HG03469 (cell line): ENCODE results near the gene SNRPD3.
"Not testable (repeated sequence)": the region's sequence is repeated elsewhere in the genome, so short reads cannot be mapped to it uniquely, and the experiment has no call there.

Experiments used
- ATAC-seq: cut with Tn5 transposase; IDR thresholded peaks from one replicate; pipeline ENCODE4 v1.9.1; 2021; ENCODE audit warnings: mild to moderate bottlenecking, moderate library complexity, moderate number of reproducible peaks; ENCODE audit not compliant: unreplicated experiment

The SNRPD3 gene

GRCh38 chr22:24590596-24591173 is 34.9 kb downstream of the SNRPD3 start:
- no peak for ATAC-seq

GRCh38 chr22:24591286-24591830 is 35.6 kb downstream of the SNRPD3 start:
- no peak for ATAC-seq

- no peak for ATAC-seq
Observed at GRCh38 chr22:24592058-24592850, 36.5 kb downstream of the SNRPD3 start.

GRCh38 chr22:24592851-24593558 is 37.2 kb downstream of the SNRPD3 start, which contains the start of gene LRRC75B:
LRRC75B (minus strand) TSS chr22:24593073; CDS start chr22:24593039, 34 bp downstream.
- ATAC-seq: no peak

GRCh38 chr22:24593559-24593835 is 37.7 kb downstream of the SNRPD3 start:
- not testable (repeated sequence) for ATAC-seq

- ATAC-seq: no peak
Observed at GRCh38 chr22:24593836-24594568, 38.2 kb downstream of the SNRPD3 start.

- ATAC-seq: no peak
Observed at GRCh38 chr22:24594569-24595120, 38.8 kb downstream of the SNRPD3 start.

GRCh38 chr22:24595228-24595627 is 39.4 kb downstream of the SNRPD3 start:
- ATAC-seq: no peak

GRCh38 chr22:24595863-24596262 is 40.1 kb downstream of the SNRPD3 start:
- ATAC-seq: no peak

- ATAC-seq: not testable (repeated sequence)
Observed at GRCh38 chr22:24597076-24597475, 41.3 kb downstream of the SNRPD3 start.

- ATAC-seq: no peak
Observed at GRCh38 chr22:24599514-24599913, 43.7 kb downstream of the SNRPD3 start.

GRCh38 chr22:24599958-24600715 is 44.3 kb downstream of the SNRPD3 start:
- ATAC-seq: not testable (repeated sequence)

GRCh38 chr22:24601217-24602104 is 45.7 kb downstream of the SNRPD3 start:
- ATAC-seq: no peak

GRCh38 chr22:24602105-24602749 is 46.4 kb downstream of the SNRPD3 start:
- not testable (repeated sequence) for ATAC-seq

GRCh38 chr22:24602847-24603769 is 47.3 kb downstream of the SNRPD3 start, which contains the start of gene GGT1:
GGT1 (plus strand) TSS chr22:24603193; CDS start chr22:24611082, 7,889 bp downstream.
- ATAC-seq: not testable (repeated sequence)

GRCh38 chr22:24603770-24604629 is 48.2 kb downstream of the SNRPD3 start:
- not testable (repeated sequence) for ATAC-seq
